Endothelial cell of umbilical vein (primary cell): ENCODE data around the gene ACTN3. TPM values are rescaled to one million over a fixed set of nuclear protein-coding genes. Genes with fewer than 3 reads are reported as not detected.

Experiments used
- BruUV-seq: library from RNA; stranded (reverse); fragments of 400-500 nt; replicated peaks from 2 replicates; lab custom pipeline; 2021; lab: Mats Ljungman, UMichigan
- CTCF ChIA-PET: fragments of 300-600, 350-600 bp; sonication (Branson Sonifier 250); formaldehyde crosslinking; loops from one replicate; lab custom pipeline; 2021; ENCODE audit warnings: antibody characterized with exemption, inconsistent platforms; lab: Charles Lee
- POLR2A ChIA-PET: fragments of 300-600, 350-600 bp; sonication (Branson Sonifier 250); formaldehyde crosslinking; loops from one replicate; lab custom pipeline; 2021; ENCODE audit warnings: antibody characterized with exemption, inconsistent platforms; lab: Charles Lee
- DNase-seq: peaks from one replicate; pipeline ENCODE4 v3.0.0-alpha.2; 2011; ENCODE audit warnings: low read depth, low spot score
- FAIRE-seq: peaks from 2 replicates; lab custom pipeline; 2011; peaks lifted over from hg19 to GRCh38; lab: Jason Lieb, UNC
- H2AFZ ChIP-seq: 2 replicates; pipeline ENCODE4 v1.6.0; 2012; ENCODE audit warnings: low read depth, low read length, control low read depth, inconsistent platforms
- H3K27ac ChIP-seq: 2 replicates; pipeline ENCODE4 v1.5.1; 2011; ENCODE audit warnings: low read depth, mild to moderate bottlenecking, control low read depth, low read length, moderate library complexity; ENCODE audit not compliant: insufficient read depth
- H3K27me3 ChIP-seq, 2 experiments: 2 replicates each; pipeline versions ENCODE4 v1.6.0 to v1.6.1; 2011; ENCODE audit warnings: low read length in 2 of 2, mixed read lengths in 1 of 2; ENCODE audit not compliant: control insufficient read depth in 2 of 2, insufficient read depth in 2 of 2
- H3K36me3 ChIP-seq, 2 experiments: 2 replicates in 1 of 2; 3 replicates in 1 of 2; pipeline ENCODE4 v1.5.1; 2011; ENCODE audit warnings: low read length in 2 of 2, mild to moderate bottlenecking in 1 of 2, moderate library complexity in 1 of 2; ENCODE audit not compliant: control insufficient read depth in 2 of 2, insufficient read depth in 2 of 2; ENCODE audit errors: extremely low read depth in 1 of 2
- H3K4me1 ChIP-seq: 3 replicates; pipeline ENCODE4 v1.5.1; 2011; ENCODE audit warnings: mild to moderate bottlenecking, low read length; ENCODE audit not compliant: control insufficient read depth, insufficient read depth; ENCODE audit errors: extremely low read depth
- H3K4me2 ChIP-seq: 2 replicates; pipeline ENCODE4 v1.6.1; 2011; ENCODE audit warnings: low read length, control low read depth, mixed read lengths; ENCODE audit not compliant: insufficient read depth
- H3K4me3 ChIP-seq, 3 experiments: fragments of 200-600 bp in 1 of 3; sonication (generic), shearing (Covaris generic) in 1 of 3; replicated peaks in 1 of 3; 2 replicates each; pipeline ENCODE4 v1.5.1; 2011 to 2016; ENCODE audit warnings: control low read depth in 3 of 3, low read length in 3 of 3, mild to moderate bottlenecking in 2 of 3, inconsistent platforms in 1 of 3, low read depth in 1 of 3, moderate library complexity in 1 of 3; ENCODE audit not compliant: insufficient read depth in 1 of 3
- H3K79me2 ChIP-seq: 2 replicates; pipeline ENCODE4 v1.6.0; 2012; ENCODE audit warnings: low read length, inconsistent platforms; ENCODE audit not compliant: control insufficient read depth, insufficient read depth
- H3K9ac ChIP-seq: replicated peaks from 2 replicates; pipeline ENCODE3; 2011; ENCODE audit warnings: low read length, control low read depth; ENCODE audit not compliant: insufficient read depth; ENCODE audit errors: extremely low read depth
- H3K9me1 ChIP-seq: replicated peaks from 3 replicates; pipeline ENCODE4 v1.6.0; 2011; ENCODE audit warnings: mild to moderate bottlenecking, low read length; ENCODE audit not compliant: control insufficient read depth, insufficient read depth; ENCODE audit errors: extremely low read depth
- H3K9me3 ChIP-seq: replicated peaks from 2 replicates; pipeline ENCODE4 v1.5.1; 2012; ENCODE audit warnings: low read length, inconsistent platforms; ENCODE audit not compliant: control insufficient read depth, insufficient read depth
- H4K20me1 ChIP-seq: replicated peaks from 2 replicates; pipeline ENCODE3; 2011; ENCODE audit warnings: mild to moderate bottlenecking, low read length; ENCODE audit not compliant: control insufficient read depth, insufficient read depth; ENCODE audit errors: extremely low read depth
- EZH2 ChIP-seq: IDR thresholded peaks from 2 replicates; pipeline ENCODE4 v1.6.1; 2012; ENCODE audit warnings: borderline replicate concordance, low read depth, mild to moderate bottlenecking, moderate library complexity, low read length, inconsistent platforms; ENCODE audit not compliant: severe bottlenecking
- GATA2 ChIP-seq: IDR thresholded peaks from 2 replicates; pipeline ENCODE4 v1.7.0; 2011; ENCODE audit warnings: low read depth, mild to moderate bottlenecking, moderate library complexity, mixed read lengths, low read length; ENCODE audit not compliant: insufficient read length, insufficient read depth
- POLR2A ChIP-seq: IDR thresholded peaks from 2 replicates; pipeline ENCODE4 v1.6.1; 2012; ENCODE audit warnings: low read depth, mild to moderate bottlenecking, control low read depth, low read length
- POLR2AphosphoS5 ChIP-seq: IDR thresholded peaks from 2 replicates; pipeline ENCODE4 v1.6.1; 2012; ENCODE audit warnings: low read depth, mild to moderate bottlenecking, control low read depth, low read length, moderate library complexity; ENCODE audit not compliant: insufficient read depth
- dilution Hi-C: fragments of 300-500 bp; cut with MboI; formaldehyde crosslinking; loops from one replicate; pipeline ENCODE4 v1.15.0; 2019; ENCODE audit warnings: low sequenced_read_pairs; ENCODE audit not compliant: extremely low pct_ligation_motif_present
- intact Hi-C: fragments of 100-400 bp; cut with micrococcal nuclease; formaldehyde crosslinking; loops from one replicate; pipeline ENCODE4 v1.10.0; 2022
- polyA plus RNA-seq, 4 experiments: library from polyadenylated mRNA; depleted of rRNA in 3 of 4; stranded (reverse) in 3 of 4; unstranded in 1 of 4; fragments of >200 nt; gene quantifications; 2 replicates each; pipeline versions ENCODE4 v1.2.1 to v1.2.3, GENCODE V29; 2011 to 2012; ENCODE audit warnings: missing spikeins in 1 of 4
- total RNA-seq: library from RNA; stranded (reverse); gene quantifications from 2 replicates; pipeline ENCODE4 v1.2.3, GENCODE V29; 2021
- TF ChIP-seq, protein P1 (sequence below): IDR thresholded peaks from 2 replicates; pipeline ENCODE4 v1.6.1; 2011; ENCODE audit not compliant: insufficient read depth, insufficient read length

ACTN3 gene
- total and polyA plus RNA-seq, 2 donors (not counting 3 experiments of a cell fraction or from before 2014, with no cell fraction given): 0.17 to 0.18 TPM

DNA sequence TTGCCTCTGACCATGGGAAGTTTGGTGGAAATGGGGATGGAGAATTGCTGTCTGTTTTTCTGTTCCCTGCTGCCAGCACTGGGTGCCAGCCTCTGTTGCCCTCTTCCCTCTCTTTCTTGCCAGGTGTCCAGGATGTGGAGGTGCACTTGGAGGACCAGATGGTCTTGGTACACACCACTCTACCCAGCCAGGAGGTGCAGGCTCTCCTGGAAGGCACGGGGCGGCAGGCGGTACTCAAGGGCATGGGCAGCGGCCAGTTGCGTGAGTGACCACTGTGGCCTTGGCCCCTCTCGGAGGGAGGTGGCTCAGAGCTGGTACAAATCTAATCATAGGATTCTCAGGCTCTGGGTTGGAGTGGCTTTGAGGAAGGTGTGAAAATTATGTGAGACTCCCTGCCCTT is 52.3 kb downstream of the ACTN3 start:
- no peak overlapping the region for H2AFZ ChIP-seq
- H3K4me1 ChIP-seq: no peaks in the 10 kb centered on the region
- dilution Hi-C loops: no loop called here
- ChIA-PET CTCF (no interaction called here), POLR2A (no interaction called here)
- FAIRE-seq (no peak), DNase-seq (no peak)
- H3K27me3 ChIP-seq: no peaks in the 10 kb centered on the region
- no peak overlapping the region for H3K9ac ChIP-seq
- H3K4me2 ChIP-seq: no peak overlapping the region
- BruUV-seq: no TSS peak
- H3K4me3 ChIP-seq: no peak overlapping the region
- TF ChIP-seq GATA2 (no peak), POLR2AphosphoS5 (no peak)
- TF ChIP-seq, protein P1, sequence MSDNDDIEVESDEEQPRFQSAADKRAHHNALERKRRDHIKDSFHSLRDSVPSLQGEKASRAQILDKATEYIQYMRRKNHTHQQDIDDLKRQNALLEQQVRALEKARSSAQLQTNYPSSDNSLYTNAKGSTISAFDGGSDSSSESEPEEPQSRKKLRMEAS: no peak
- peaks cover 0 to 6% of the 10 kb centered on the region in 2 experiments for H3K36me3 ChIP-seq
- H4K20me1 ChIP-seq: no peaks in the 10 kb centered on the region
- no peaks in the 10 kb centered on the region for H3K9me1 ChIP-seq
- no peaks in the 10 kb centered on the region for H3K9me3 ChIP-seq
- H3K27ac ChIP-seq: no peak overlapping the region
- intact Hi-C loops: no loop called here
- H3K79me2 ChIP-seq: no peaks in the 10 kb centered on the region

- DNase-seq (no peak), FAIRE-seq (no peak)
- Histone ChIP-seq H3K27me3 (no peaks in the 10 kb centered on the region), H3K79me2 (no peaks in the 10 kb centered on the region), H4K20me1 (no peaks in the 10 kb centered on the region), H3K27ac (no peak overlapping the region), H3K4me1 (no peaks in the 10 kb centered on the region), H3K9ac (no peak overlapping the region), H3K4me2 (no peak overlapping the region), H3K4me3 (no peak overlapping the region), H3K36me3 (peaks cover 0 to 13% of the 10 kb centered on the region in 2 experiments), H3K9me1 (no peaks in the 10 kb centered on the region), H2AFZ (no peak overlapping the region), H3K9me3 (no peaks in the 10 kb centered on the region)
- dilution Hi-C loops: no loop called here
- ChIA-PET POLR2A (no interaction called here), CTCF (no interaction called here)
- no TSS peak for BruUV-seq
- intact Hi-C loops: no loop called here
- TF ChIP-seq POLR2A (no peak), EZH2 (no peak)
Measured at GRCh38 chr11:66600219-66600618, 53.5 kb downstream of the ACTN3 start.
